Type B pancreatic cell (in vitro differentiated cells): ENCODE data around the gene ZG16B. TPM values are rescaled to one million over a fixed set of nuclear protein-coding genes. Genes with fewer than 3 reads are reported as not detected.

ENCODE experiments used
- DNase-seq: peaks from one replicate; pipeline ENCODE4 v3.0.0; 2021; ENCODE audit warnings: mixed read lengths; ENCODE audit not compliant: unreplicated experiment; ENCODE audit errors: extremely low spot score
- H3K27ac Mint-ChIP-seq: 2 replicates; pipeline ENCODE4 v1.8.0; 2021; ENCODE audit warnings: mild to moderate bottlenecking, mixed read lengths
- H3K27me3 Mint-ChIP-seq: 2 replicates; pipeline ENCODE4 v1.8.0; 2021; ENCODE audit warnings: mixed read lengths
- H3K36me3 Mint-ChIP-seq: 2 replicates; pipeline ENCODE4 v1.8.0; 2021; ENCODE audit warnings: mixed read lengths
- H3K4me1 Mint-ChIP-seq: one replicate; pipeline ENCODE4 v1.8.0; 2021; ENCODE audit warnings: mixed read lengths; ENCODE audit not compliant: unreplicated experiment
- H3K4me3 Mint-ChIP-seq: 2 replicates; pipeline ENCODE4 v1.8.0; 2021; ENCODE audit warnings: mild to moderate bottlenecking, mixed read lengths
- H3K9me3 Mint-ChIP-seq: 2 replicates; pipeline ENCODE4 v1.8.0; 2021; ENCODE audit warnings: mixed read lengths
- total RNA-seq: library from RNA; stranded (reverse); gene quantifications from 2 replicates; pipeline ENCODE4 v1.2.1, GENCODE V29; 2021; ENCODE audit warnings: low replicate concordance
- TF ChIP-seq, protein P1 (sequence below): fragments of 200-600 bp; sonication (generic); conservative IDR thresholded peaks from 2 replicates; pipeline ENCODE4 v1.5.0; 2021; ENCODE audit warnings: antibody characterized with exemption, mild to moderate bottlenecking

Gene ZG16B
- total RNA-seq, 1 donor from 2014 or later = 1.5 TPM

DNA sequence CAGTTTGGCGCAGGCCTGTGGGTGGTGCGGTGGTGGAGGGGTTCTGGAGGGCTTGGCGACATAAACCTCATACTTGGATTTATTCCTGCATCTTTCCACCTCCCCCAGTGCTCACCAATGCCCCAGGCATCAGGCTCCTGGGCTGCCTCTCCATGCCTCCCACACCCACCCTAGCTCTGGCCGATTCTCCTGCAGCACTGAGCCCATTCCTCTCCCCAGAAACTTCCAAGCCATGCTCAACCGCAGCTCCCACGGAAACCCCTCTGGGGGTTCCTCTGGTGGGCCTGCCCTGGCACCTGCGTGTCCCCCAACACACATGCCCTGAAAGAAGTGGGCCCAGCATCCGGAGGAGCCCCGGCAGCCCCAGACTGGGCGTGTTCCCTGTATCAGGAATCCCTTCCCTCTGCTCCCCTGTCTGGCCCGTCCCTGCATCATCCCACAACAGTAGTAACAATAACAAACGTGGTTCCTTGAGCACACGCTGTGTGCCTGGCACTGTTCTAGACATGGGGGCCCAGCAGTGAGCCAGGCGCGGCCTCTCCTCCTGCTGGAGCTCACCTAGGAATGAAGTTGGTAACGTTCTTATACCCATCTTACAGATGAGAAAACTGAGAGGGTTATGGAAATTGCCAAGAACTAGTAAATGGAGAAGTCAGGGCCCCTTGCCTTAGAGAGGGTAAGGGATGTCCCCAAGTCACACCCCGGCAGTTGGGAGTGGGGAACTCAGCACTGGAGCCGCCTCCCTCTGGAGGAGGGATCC lies 10.7 kb upstream of the ZG16B start:
- Mint-ChIP-seq H3K27me3 (peaks cover 12% of the 10 kb centered on the region), H3K36me3 (no peaks in the 10 kb centered on the region)
- no peak for DNase-seq

DNA sequence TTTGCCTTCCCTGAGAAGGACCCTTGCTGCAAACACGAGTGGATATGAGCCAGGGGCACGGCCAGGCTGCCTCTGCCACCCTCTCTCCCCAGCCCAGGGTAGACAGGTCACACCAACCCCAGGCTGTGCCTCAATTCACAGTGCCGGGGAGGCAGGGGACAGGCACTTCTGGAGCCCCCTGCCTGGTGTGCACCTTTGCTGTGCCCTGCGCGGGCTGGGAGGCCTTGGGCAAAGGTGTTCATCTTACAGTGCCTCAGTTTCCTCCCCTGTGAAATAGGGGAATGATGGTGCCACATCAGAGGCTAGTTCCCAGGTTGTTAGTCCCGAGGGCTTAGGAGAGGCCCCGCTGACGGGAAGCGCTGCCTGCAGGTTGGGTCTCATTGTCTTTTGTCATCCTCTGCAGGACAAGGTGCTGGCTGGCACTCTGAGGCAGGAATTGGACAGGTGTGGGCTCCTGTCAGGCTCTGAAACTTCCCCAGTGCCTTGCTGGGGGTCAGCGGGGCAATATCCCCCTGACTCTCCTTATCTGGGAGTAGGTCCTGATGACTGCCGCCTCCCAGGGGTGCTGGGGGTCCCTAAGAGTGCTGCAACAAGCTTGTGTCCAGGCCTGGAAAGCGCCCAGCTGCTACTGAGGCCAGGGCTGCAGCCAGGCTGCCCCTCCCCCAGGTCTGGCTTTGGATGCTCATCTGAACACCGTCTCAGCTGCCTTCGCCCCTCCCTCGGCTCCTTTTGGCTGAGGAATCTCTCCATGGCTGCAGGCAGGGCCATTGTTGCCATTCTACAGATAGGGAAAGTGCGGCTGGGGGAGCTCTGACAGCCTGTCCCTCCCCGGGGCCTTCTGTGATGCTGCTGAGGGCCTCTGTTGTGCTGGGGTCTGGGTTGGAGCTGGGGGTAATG lies 9.9 kb upstream of the ZG16B start:
- no peaks in the 10 kb centered on the region for H3K36me3 Mint-ChIP-seq
- no peak for DNase-seq
- peaks cover 4% of the 10 kb centered on the region for H3K4me1 Mint-ChIP-seq
- TF ChIP-seq, protein P1, sequence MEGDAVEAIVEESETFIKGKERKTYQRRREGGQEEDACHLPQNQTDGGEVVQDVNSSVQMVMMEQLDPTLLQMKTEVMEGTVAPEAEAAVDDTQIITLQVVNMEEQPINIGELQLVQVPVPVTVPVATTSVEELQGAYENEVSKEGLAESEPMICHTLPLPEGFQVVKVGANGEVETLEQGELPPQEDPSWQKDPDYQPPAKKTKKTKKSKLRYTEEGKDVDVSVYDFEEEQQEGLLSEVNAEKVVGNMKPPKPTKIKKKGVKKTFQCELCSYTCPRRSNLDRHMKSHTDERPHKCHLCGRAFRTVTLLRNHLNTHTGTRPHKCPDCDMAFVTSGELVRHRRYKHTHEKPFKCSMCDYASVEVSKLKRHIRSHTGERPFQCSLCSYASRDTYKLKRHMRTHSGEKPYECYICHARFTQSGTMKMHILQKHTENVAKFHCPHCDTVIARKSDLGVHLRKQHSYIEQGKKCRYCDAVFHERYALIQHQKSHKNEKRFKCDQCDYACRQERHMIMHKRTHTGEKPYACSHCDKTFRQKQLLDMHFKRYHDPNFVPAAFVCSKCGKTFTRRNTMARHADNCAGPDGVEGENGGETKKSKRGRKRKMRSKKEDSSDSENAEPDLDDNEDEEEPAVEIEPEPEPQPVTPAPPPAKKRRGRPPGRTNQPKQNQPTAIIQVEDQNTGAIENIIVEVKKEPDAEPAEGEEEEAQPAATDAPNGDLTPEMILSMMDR = no peak
- peaks cover 12% of the 10 kb centered on the region for H3K27me3 Mint-ChIP-seq
- H3K9me3 Mint-ChIP-seq = no peaks in the 10 kb centered on the region
- no peak overlapping the region for H3K27ac Mint-ChIP-seq
- no peak overlapping the region for H3K4me3 Mint-ChIP-seq

More for the DNA sequence above, 10.7 kb upstream of the ZG16B start:
- Mint-ChIP-seq H3K4me1 (peaks cover 4% of the 10 kb centered on the region), H3K9me3 (no peaks in the 10 kb centered on the region), H3K27ac (no peak overlapping the region), H3K4me3 (no peak overlapping the region)
- TF ChIP-seq, protein P1 = no peak

DNA sequence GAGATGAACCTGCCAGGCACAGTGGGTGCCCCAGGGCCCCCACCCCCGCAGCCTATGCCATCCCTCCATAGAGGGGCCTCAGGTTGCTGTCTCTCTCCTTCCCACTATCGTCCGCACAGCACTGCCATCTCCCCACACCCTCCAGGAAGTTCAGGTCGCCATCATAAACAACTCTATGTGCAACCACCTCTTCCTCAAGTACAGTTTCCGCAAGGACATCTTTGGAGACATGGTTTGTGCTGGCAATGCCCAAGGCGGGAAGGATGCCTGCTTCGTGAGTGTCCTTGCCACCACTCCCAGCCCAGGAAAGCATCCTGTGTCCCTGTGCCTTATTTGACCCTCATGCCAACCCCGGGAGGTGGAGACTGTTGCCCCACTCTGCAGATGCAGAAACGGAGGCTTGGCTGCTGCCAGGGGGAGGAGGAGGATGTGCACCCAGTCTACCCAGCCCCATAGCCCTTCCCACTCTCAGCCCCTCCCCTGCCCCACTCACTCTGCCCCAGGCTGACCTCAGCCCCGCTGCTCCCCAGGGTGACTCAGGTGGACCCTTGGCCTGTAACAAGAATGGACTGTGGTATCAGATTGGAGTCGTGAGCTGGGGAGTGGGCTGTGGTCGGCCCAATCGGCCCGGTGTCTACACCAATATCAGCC lies 9.1 kb upstream of the ZG16B start:
- H3K36me3 Mint-ChIP-seq = no peaks in the 10 kb centered on the region
- TF ChIP-seq, protein P1 = no peak
- DNase-seq = no peak
- no peak overlapping the region for H3K27ac Mint-ChIP-seq
- H3K27me3 Mint-ChIP-seq = peaks cover 12% of the 10 kb centered on the region
- H3K4me1 Mint-ChIP-seq = no peaks in the 10 kb centered on the region
- no peaks in the 10 kb centered on the region for H3K9me3 Mint-ChIP-seq
- H3K4me3 Mint-ChIP-seq = no peak overlapping the region

DNA sequence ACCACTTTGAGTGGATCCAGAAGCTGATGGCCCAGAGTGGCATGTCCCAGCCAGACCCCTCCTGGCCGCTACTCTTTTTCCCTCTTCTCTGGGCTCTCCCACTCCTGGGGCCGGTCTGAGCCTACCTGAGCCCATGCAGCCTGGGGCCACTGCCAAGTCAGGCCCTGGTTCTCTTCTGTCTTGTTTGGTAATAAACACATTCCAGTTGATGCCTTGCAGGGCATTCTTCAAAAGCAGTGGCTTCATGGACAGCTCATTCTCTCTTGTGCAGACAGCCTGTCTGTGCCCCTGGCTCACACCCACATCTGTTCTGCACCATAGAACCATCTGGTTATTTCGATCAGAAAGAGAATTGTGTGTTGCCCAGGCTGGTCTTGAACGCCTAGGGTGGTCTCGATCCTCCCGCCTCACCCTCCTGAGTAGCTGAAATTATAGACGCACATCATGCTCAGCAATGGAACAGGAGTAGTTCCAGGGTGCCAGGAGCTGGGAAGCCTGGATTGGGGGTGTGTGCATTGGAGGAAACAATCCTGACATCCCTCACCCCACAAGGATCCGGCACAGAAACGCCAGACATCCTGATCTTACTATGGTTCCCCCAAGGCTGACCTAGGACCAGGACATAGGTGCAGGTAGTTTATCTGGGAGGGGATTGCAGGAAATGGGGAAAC lies 8.5 kb upstream of the ZG16B start:
- Mint-ChIP-seq H3K27me3 (peaks cover 12% of the 10 kb centered on the region), H3K36me3 (no peaks in the 10 kb centered on the region), H3K27ac (no peak overlapping the region), H3K9me3 (no peaks in the 10 kb centered on the region), H3K4me1 (no peaks in the 10 kb centered on the region), H3K4me3 (no peak overlapping the region)
- no peak for DNase-seq
- TF ChIP-seq, protein P1 = no peak

DNA sequence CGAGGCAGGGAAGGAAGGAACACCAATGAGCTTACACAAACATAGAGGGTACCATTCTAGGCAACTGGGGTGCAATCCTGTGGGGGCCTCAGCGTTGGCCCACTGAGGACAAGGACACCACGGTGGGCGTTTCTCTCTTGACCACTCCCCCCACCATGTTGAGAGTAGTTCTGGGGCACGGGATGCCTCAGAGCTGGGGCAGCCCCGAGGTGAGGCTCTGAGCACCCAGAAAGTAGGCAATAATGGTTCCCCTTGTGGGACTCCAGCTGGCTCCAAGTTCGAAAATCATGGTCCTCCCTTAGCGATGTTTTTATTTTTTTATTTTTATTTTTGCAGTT lies 8.0 kb upstream of the ZG16B start:
- H3K36me3 Mint-ChIP-seq = no peaks in the 10 kb centered on the region
- DNase-seq = no peak
- H3K4me3 Mint-ChIP-seq = no peak overlapping the region
- H3K27me3 Mint-ChIP-seq = peaks cover 12% of the 10 kb centered on the region
- TF ChIP-seq, protein P1 = no peak
- H3K9me3 Mint-ChIP-seq = no peaks in the 10 kb centered on the region
- H3K27ac Mint-ChIP-seq = no peak overlapping the region
- no peaks in the 10 kb centered on the region for H3K4me1 Mint-ChIP-seq
